HepG2 (cell line): ENCODE data around the gene CDK2. TPM values are rescaled to one million over a fixed set of nuclear protein-coding genes. Genes with fewer than 3 reads are reported as not detected.

Experiments used
- ATM ChIP-seq: fragments of 450-650 bp; IDR thresholded peaks from 2 replicates; pipeline ENCODE4 v1.7.1; 2017; ENCODE audit warnings: mild to moderate bottlenecking, borderline replicate concordance
- ETV6 ChIP-seq: sonication (generic); formaldehyde crosslinking; conservative IDR thresholded peaks from 2 replicates; pipeline ENCODE4 v1.4.0; 2020; ENCODE audit warnings: missing genetic modification reagents
- HMG20A ChIP-seq: IDR thresholded peaks from 2 replicates; pipeline ENCODE4 v1.6.1; 2016; ENCODE audit warnings: borderline replicate concordance
- MEF2D ChIP-seq: sonication (generic); formaldehyde crosslinking; IDR thresholded peaks from 2 replicates; pipeline ENCODE4 v1.5.1; 2020; ENCODE audit warnings: mild to moderate bottlenecking, missing genetic modification reagents
- MLX ChIP-seq: IDR thresholded peaks from 2 replicates; pipeline ENCODE4 v1.6.1; 2016
- PAXIP1 ChIP-seq: sonication (generic); formaldehyde crosslinking; conservative IDR thresholded peaks from 2 replicates; pipeline ENCODE4 v1.4.0; 2020; ENCODE audit warnings: mild to moderate bottlenecking, missing genetic modification reagents, moderate library complexity
- PHB2 ChIP-seq: fragments of 450-650 bp; IDR thresholded peaks from 2 replicates; pipeline ENCODE4 v1.6.1; 2018; ENCODE audit not compliant: partially characterized antibody
- PITX1 ChIP-seq: sonication (generic); formaldehyde crosslinking; IDR thresholded peaks from 2 replicates; pipeline ENCODE4 v1.5.1; 2020; ENCODE audit warnings: mild to moderate bottlenecking, missing genetic modification reagents
- SP5 ChIP-seq: IDR thresholded peaks from 2 replicates; pipeline ENCODE4 v1.6.1; 2016; ENCODE audit warnings: low read depth, borderline replicate concordance
- TOPORS ChIP-seq: sonication (generic); formaldehyde crosslinking; IDR thresholded peaks from 2 replicates; pipeline ENCODE4 v1.8.0; 2023; ENCODE audit warnings: mild to moderate bottlenecking, missing genetic modification reagents
- ZC3H13 ChIP-seq: sonication (generic); formaldehyde crosslinking; IDR thresholded peaks from 2 replicates; pipeline ENCODE4 v1.8.1; 2023; ENCODE audit warnings: mild to moderate bottlenecking, missing genetic modification reagents, moderate library complexity
- ZFP36 ChIP-seq: fragments of 150-350 bp; IDR thresholded peaks from 2 replicates; pipeline ENCODE4 v1.6.1; 2018; ENCODE audit warnings: borderline replicate concordance, low read length, low read depth; ENCODE audit not compliant: partially characterized antibody
- ZNF121 ChIP-seq: sonication (generic); formaldehyde crosslinking; IDR thresholded peaks from 2 replicates; pipeline ENCODE4 v1.5.0; 2020; ENCODE audit warnings: mild to moderate bottlenecking, missing genetic modification reagents
- ZNF160 ChIP-seq: sonication (generic); formaldehyde crosslinking; IDR thresholded peaks from 2 replicates; pipeline ENCODE4 v1.8.0; 2022; ENCODE audit warnings: mild to moderate bottlenecking, inconsistent platforms, missing genetic modification reagents
- ZNF350 ChIP-seq: sonication (generic); formaldehyde crosslinking; IDR thresholded peaks from 2 replicates; pipeline ENCODE4 v1.4.0; 2020; ENCODE audit warnings: mild to moderate bottlenecking, low read depth, missing genetic modification reagents, borderline replicate concordance
- ZNF451 ChIP-seq: sonication (generic); formaldehyde crosslinking; IDR thresholded peaks from 2 replicates; pipeline ENCODE4 v1.5.0; 2020; ENCODE audit warnings: mild to moderate bottlenecking, missing genetic modification reagents
- ZNF460 ChIP-seq: sonication (generic); formaldehyde crosslinking; IDR thresholded peaks from 2 replicates; pipeline ENCODE4 v1.5.1; 2020; ENCODE audit warnings: missing genetic modification reagents, mild to moderate bottlenecking, borderline replicate concordance
- ZNF646 ChIP-seq: sonication (generic); formaldehyde crosslinking; IDR thresholded peaks from 2 replicates; pipeline ENCODE4 v1.9.0; 2021; ENCODE audit warnings: mild to moderate bottlenecking, missing genetic modification reagents
- ZNF788 ChIP-seq: sonication (generic); formaldehyde crosslinking; IDR thresholded peaks from 2 replicates; pipeline ENCODE4 v1.5.0; 2020; ENCODE audit warnings: mild to moderate bottlenecking, missing genetic modification reagents, borderline replicate concordance
- polyA plus RNA-seq, 8 experiments: library from polyadenylated mRNA; depleted of rRNA in 3 of 8; stranded (reverse) in 7 of 8; unstranded in 1 of 8; fragments of >200 nt; fragmentation: Illumina TruSeq in 4 of 8; extraction: Trizol in 4 of 8; gene quantifications; 2 replicates each; pipeline versions ENCODE4 v1.2.1 to v1.2.3, GENCODE V29; 2011 to 2016; ENCODE audit warnings: low read depth in 4 of 8, missing spikeins in 1 of 8, mixed read lengths in 1 of 8; ENCODE audit not compliant: insufficient read depth in 1 of 8
- total RNA-seq, 5 experiments: library from RNA; depleted of rRNA; stranded (reverse); fragments of >200 nt; fragmentation: Illumina TruSeq; extraction: Trizol; gene quantifications; 2 replicates each; pipeline ENCODE4 v1.2.3, GENCODE V29; 2016; ENCODE audit warnings: low read depth in 1 of 5

Gene CDK2
- total and polyA plus RNA-seq, 2 of the 13 experiments (the other 11 are each of a cell fraction or from before 2014, with no cell fraction given): 47.5 to 52.6 TPM

GRCh38 chr12:55996715-55997534 is 30.3 kb downstream of the CDK2 start, which contains the start of gene SUOX (continued):
- TF ChIP-seq MLX (CRISPR knock-in tag): no peak
- no peak for TF ChIP-seq PHB2
- TF ChIP-seq ZNF451 (CRISPR knock-in tag): 0 out of 2 replicates have a peak, but pooled peaks have one; percentile 68
- TF ChIP-seq ZC3H13 (CRISPR knock-in tag): no peak
- TF ChIP-seq ATM: no peak
- peak; percentile 43 for TF ChIP-seq ZNF121 (CRISPR knock-in tag)
- peak; percentile 48; the same call in 1 of the 2 replicates for TF ChIP-seq MEF2D (CRISPR knock-in tag)
- TF ChIP-seq TOPORS (CRISPR knock-in tag): no peak
- TF ChIP-seq ZFP36: no peak
- no peak for TF ChIP-seq ETV6
- TF ChIP-seq ZNF460: no peak
- peak; percentile 53; the same call in 1 of the 2 replicates for TF ChIP-seq PITX1 (CRISPR knock-in tag)
- TF ChIP-seq PAXIP1 (CRISPR knock-in tag): peak; percentile 66
- no peak for TF ChIP-seq ZNF350 (CRISPR knock-in tag)
- TF ChIP-seq HMG20A (CRISPR knock-in tag): no peak
- TF ChIP-seq ZNF788 (CRISPR knock-in tag): no peak
- TF ChIP-seq SP5 (CRISPR knock-in tag): peak; percentile 47; the same call in 1 of the 2 replicates
- no peak for TF ChIP-seq ZNF160 (CRISPR knock-in tag)
- no peak for TF ChIP-seq ZNF646 (CRISPR knock-in tag)
